ENCODE data around the gene RBM41. TPM values are rescaled to one million over a fixed set of nuclear protein-coding genes. Genes with fewer than 3 reads are reported as not detected.

Gene RBM41
- total RNA-seq, 1 donor from 2014 or later = 10.3 TPM

- ATAC-seq = peak; percentile 52
These were observed 93.1 kb downstream of the RBM41 start for GRCh38 chrX:107025545-107025944.

- no peak for ATAC-seq
These were observed 103.7 kb downstream of the RBM41 start for GRCh38 chrX:107014936-107015335.

Other genes starting within 250 kb of the RBM41 start
- gene RIPPLY1, start 215.5 kb downstream of the RBM41 start, total RNA-seq = not detected
- not detected for gene CLDN2, start 198.4 kb downstream of the RBM41 start, total RNA-seq
- gene MORC4, start 118.6 kb downstream of the RBM41 start, total RNA-seq = 13.9 TPM
- gene NUP62CL, start 87.6 kb upstream of the RBM41 start, total RNA-seq = 1.7 TPM
- gene DNAAF6, start 87.8 kb upstream of the RBM41 start, total RNA-seq = not detected

All from esophagus mucosa (tissue), 1 donor.